OCI-LY3 (cell line): ENCODE results near the gene GMEB2.

Experiments used
- H2AFZ ChIP-seq: fragments of 200-600, 300-600 bp; shearing (Covaris generic); 2 replicates; pipeline ENCODE4 v1.6.0; 2014; ENCODE audit warnings: antibody characterized with exemption, low read depth, low read length
- H3K27ac ChIP-seq: fragments of 200-600, 300-600 bp; sonication (generic); 2 replicates; pipeline ENCODE4 v1.5.1; 2014; ENCODE audit warnings: mild to moderate bottlenecking, low read length, moderate library complexity, mixed read lengths
- H3K27me3 ChIP-seq: fragments of 200-600, 300-600 bp; sonication (generic); 2 replicates; pipeline ENCODE4 v1.6.1; 2014; ENCODE audit warnings: low read depth, low read length, mixed read lengths
- H3K36me3 ChIP-seq: fragments of 200-600, 300-600 bp; sonication (generic); replicated peaks from 2 replicates; pipeline ENCODE3; 2014; ENCODE audit warnings: low read depth, low read length, mixed read lengths
- H3K4me1 ChIP-seq: fragments of 300-600, 200-600 bp; sonication (generic); 2 replicates; pipeline ENCODE4 v1.6.1; 2014; ENCODE audit warnings: low read length, mixed read lengths
- H3K4me2 ChIP-seq: fragments of 200-600, 300-600 bp; sonication (generic); 2 replicates; pipeline ENCODE4 v1.6.1; 2014; ENCODE audit warnings: low read length, mixed read lengths
- H3K4me3 ChIP-seq: fragments of 300-600, 200-600 bp; sonication (generic); 2 replicates; pipeline ENCODE4 v1.5.1; 2014; ENCODE audit warnings: antibody characterized with exemption, mild to moderate bottlenecking, low read length, moderate library complexity
- H3K79me2 ChIP-seq: fragments of 300-600, 200-600 bp; shearing (Covaris generic); 2 replicates; pipeline ENCODE4 v1.6.1; 2014; ENCODE audit warnings: mild to moderate bottlenecking, low read length, mixed read lengths
- H3K9ac ChIP-seq: fragments of 300-600, 200-600 bp; shearing (Covaris generic); 2 replicates; pipeline ENCODE4 v1.6.0; 2014; ENCODE audit warnings: mild to moderate bottlenecking, low read length, moderate library complexity
- H3K9me3 ChIP-seq: fragments of 200-600, 300-600 bp; shearing (Covaris generic); 2 replicates; pipeline ENCODE4 v1.6.1; 2014; ENCODE audit warnings: low read length, mixed read lengths; ENCODE audit not compliant: insufficient read depth
- H4K20me1 ChIP-seq: fragments of 200-600, 300-600 bp; sonication (generic); 2 replicates; pipeline ENCODE4 v1.6.1; 2016; ENCODE audit warnings: low read length, mixed read lengths; ENCODE audit not compliant: insufficient read depth
- EZH2phosphoT487 ChIP-seq: fragments of 200-600 bp; shearing (Covaris generic); IDR thresholded peaks from 2 replicates; pipeline ENCODE4 v1.6.1; 2018; ENCODE audit warnings: antibody characterized with exemption, mixed run types, low read depth
- TF ChIP-seq, protein P1 (sequence below): fragments of 200-600, 300-600 bp; sonication (generic); IDR thresholded peaks from 2 replicates; pipeline ENCODE4 v1.5.1; 2014; ENCODE audit warnings: antibody characterized with exemption, low read length, low read depth

The GMEB2 gene

DNA sequence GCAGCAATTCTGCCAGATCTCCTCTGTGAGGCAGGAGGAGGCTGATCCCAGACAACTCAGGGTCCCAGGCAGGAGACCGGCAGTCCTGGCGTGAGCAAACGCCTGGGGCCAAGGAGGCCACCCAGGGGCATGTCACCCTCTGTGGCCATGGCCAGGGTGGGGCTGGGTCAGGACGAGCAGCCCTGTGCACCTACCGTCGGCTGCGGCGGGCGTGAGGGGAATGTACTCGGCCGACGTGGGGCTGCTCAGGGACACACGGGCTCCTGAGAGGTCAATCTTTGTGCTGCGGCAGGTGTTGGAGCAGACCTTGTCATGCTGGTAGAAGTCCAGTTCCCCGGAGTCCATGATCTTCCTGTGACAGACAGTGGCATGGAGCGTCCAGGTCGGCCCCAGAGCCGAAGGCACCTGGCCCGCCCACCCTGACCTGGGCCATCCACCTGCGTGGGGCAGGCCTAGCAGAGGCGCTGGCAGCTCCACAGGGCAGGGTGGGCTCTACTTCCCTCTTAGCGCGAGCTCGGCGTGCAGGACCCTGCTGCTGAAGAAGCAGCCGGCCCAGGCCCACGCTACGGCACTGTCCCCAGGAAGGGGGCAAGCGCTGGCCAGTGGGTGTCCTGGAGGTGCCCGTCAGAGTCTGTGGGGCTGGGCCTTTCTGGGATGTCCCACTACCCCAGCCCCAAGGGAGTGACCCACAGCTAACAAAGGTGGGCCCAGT, 31.3 kb downstream of the GMEB2 start:
- TF ChIP-seq EZH2phosphoT487 = no peak
- TF ChIP-seq, protein P1, sequence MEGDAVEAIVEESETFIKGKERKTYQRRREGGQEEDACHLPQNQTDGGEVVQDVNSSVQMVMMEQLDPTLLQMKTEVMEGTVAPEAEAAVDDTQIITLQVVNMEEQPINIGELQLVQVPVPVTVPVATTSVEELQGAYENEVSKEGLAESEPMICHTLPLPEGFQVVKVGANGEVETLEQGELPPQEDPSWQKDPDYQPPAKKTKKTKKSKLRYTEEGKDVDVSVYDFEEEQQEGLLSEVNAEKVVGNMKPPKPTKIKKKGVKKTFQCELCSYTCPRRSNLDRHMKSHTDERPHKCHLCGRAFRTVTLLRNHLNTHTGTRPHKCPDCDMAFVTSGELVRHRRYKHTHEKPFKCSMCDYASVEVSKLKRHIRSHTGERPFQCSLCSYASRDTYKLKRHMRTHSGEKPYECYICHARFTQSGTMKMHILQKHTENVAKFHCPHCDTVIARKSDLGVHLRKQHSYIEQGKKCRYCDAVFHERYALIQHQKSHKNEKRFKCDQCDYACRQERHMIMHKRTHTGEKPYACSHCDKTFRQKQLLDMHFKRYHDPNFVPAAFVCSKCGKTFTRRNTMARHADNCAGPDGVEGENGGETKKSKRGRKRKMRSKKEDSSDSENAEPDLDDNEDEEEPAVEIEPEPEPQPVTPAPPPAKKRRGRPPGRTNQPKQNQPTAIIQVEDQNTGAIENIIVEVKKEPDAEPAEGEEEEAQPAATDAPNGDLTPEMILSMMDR = no peak
- no peaks in the 10 kb centered on the region for H3K79me2 ChIP-seq
- no peaks in the 10 kb centered on the region for H3K27me3 ChIP-seq
- H3K27ac ChIP-seq = no peak overlapping the region
- H3K4me3 ChIP-seq = no peak overlapping the region
- peaks cover 10% of the 10 kb centered on the region for H3K36me3 ChIP-seq
- H3K9ac ChIP-seq = no peak overlapping the region
- no peaks in the 10 kb centered on the region for H3K4me1 ChIP-seq
- H4K20me1 ChIP-seq = no peaks in the 10 kb centered on the region
- no peaks in the 10 kb centered on the region for H3K9me3 ChIP-seq
- no peak overlapping the region for H3K4me2 ChIP-seq
- H2AFZ ChIP-seq = no peak overlapping the region

DNA sequence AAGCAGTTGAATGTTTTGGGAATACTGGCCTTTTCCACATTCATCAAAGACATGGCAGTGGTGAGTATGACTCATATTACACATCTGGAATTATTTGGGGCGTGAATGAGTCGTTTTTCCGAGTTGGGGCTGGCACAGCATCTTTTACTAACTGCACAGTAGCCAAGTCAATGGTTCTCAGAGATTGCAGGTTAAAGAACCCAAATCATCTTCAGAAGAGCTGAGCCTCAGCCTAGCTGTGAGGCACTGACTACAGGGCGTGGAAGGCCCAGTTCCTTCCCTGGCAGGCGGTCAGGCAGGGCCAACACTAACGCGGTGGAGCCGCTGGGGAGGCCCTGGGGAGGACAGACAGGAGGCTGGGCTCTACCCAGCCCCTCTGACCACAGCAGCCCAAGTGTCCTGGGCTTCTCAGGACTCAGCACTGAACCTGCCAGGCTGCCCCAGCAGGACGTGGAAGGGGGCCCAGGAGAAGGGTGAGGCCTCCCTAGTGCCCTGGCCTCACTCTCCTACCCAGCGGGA, 32.8 kb downstream of the GMEB2 start:
- H3K9me3 ChIP-seq = no peaks in the 10 kb centered on the region
- H4K20me1 ChIP-seq = no peaks in the 10 kb centered on the region
- no peak overlapping the region for H3K27ac ChIP-seq
- peaks cover 21% of the 10 kb centered on the region for H3K36me3 ChIP-seq
- no peak overlapping the region for H3K4me3 ChIP-seq
- no peak for TF ChIP-seq EZH2phosphoT487
- TF ChIP-seq, protein P1 = no peak
- no peaks in the 10 kb centered on the region for H3K4me1 ChIP-seq
- no peak overlapping the region for H3K9ac ChIP-seq
- no peaks in the 10 kb centered on the region for H3K79me2 ChIP-seq
- H3K27me3 ChIP-seq = no peaks in the 10 kb centered on the region
- no peak overlapping the region for H2AFZ ChIP-seq
- no peak overlapping the region for H3K4me2 ChIP-seq

DNA sequence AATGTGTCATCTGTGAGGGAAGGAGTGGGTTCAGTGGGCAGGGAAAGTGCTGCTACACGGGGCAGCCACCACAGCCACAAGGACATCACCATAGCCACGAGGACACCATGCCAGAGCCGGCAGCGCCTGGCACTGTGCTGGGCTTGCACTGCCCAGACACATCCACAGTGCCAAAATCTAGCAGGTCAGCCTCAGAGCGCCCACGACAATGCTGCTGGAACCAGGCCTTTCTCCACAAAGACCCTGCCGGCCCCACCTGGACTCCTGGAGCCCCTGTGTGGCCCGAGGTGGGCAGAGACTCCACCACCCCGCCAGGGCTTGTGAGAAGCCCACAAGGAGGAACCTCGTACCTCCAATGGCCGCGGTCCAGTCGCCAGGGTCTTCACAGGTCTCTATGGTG, 34.2 kb downstream of the GMEB2 start:
- Histone ChIP-seq H3K9me3 (no peaks in the 10 kb centered on the region), H3K79me2 (no peaks in the 10 kb centered on the region), H3K4me2 (no peak overlapping the region), H3K27me3 (no peaks in the 10 kb centered on the region), H3K36me3 (peaks cover 21% of the 10 kb centered on the region), H3K9ac (no peak overlapping the region), H3K4me1 (no peaks in the 10 kb centered on the region), H3K4me3 (no peak overlapping the region), H2AFZ (no peak overlapping the region), H4K20me1 (no peaks in the 10 kb centered on the region), H3K27ac (no peak overlapping the region)
- TF ChIP-seq, protein P1 = no peak

DNA sequence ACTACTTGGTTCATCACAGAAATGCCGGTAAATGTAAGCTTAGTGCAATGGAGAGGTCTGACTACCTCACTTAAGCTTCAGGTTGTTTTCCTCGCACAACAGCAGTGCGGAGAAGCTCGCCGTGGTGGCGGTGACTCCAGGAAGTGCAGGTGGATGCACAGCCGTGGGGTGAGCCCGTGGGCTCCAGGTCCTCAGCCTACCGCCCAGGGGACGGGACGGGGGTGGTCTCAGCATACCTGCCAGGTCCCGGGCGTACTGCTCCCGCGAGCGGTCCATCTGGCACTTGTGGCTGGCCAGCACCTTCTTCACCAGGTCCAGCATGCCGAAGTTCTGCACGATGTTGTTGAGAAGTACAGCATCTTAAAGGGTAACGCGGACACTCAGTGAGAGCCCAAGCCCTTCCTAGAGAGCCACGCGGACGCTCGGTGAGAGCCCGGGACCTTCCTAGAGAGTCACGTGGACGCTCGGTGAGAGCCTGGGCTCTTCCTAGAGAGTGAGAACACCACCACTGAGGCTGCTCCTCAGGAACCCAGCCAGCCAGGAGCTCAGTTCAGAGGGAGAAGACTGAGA, 35.0 kb downstream of the GMEB2 start:
- H4K20me1 ChIP-seq = no peaks in the 10 kb centered on the region

More for the DNA sequence above, 35.0 kb downstream of the GMEB2 start:
- Histone ChIP-seq H3K4me3 (no peak overlapping the region), H3K9ac (no peak overlapping the region), H3K4me1 (no peaks in the 10 kb centered on the region), H3K79me2 (no peaks in the 10 kb centered on the region), H2AFZ (no peak overlapping the region), H3K9me3 (no peaks in the 10 kb centered on the region), H3K36me3 (peaks cover 22% of the 10 kb centered on the region), H3K27me3 (no peaks in the 10 kb centered on the region), H3K4me2 (no peak overlapping the region), H3K27ac (no peak overlapping the region)
- TF ChIP-seq EZH2phosphoT487 = no peak
- TF ChIP-seq, protein P1 = no peak
